HEK293 (cell line): ENCODE results near the gene ROPN1L.

Experiments used
- CTCF ChIA-PET: fragments of 350-600 bp; formaldehyde crosslinking; extraction: SDS; loops from one replicate; lab custom pipeline; 2021; ENCODE audit warnings: antibody characterized with exemption; lab: Yijun Ruan, JAX
- POLR2A ChIA-PET: fragments of 300-600 bp; formaldehyde crosslinking; extraction: SDS; loops from one replicate; lab custom pipeline; 2020; ENCODE audit warnings: antibody characterized with exemption, inconsistent platforms; lab: Yijun Ruan, JAX
- H3K27ac ChIP-seq: fragments of 200-500 bp; sonication (Bioruptor generic); 2 replicates; pipeline ENCODE4 v1.5.1; 2014; ENCODE audit warnings: low read depth, low read length, control low read depth, inconsistent platforms; ENCODE audit errors: extremely low read depth
- H3K36me3 ChIP-seq, 2 experiments: fragments of 200-500 bp in 1 of 2; sonication (Bioruptor generic) in 1 of 2; 1 replicate in 1 of 2; 2 replicates in 1 of 2; pipeline ENCODE4 v1.5.1; 2014 to 2017; ENCODE audit warnings: inconsistent platforms in 2 of 2, low read length in 2 of 2; ENCODE audit not compliant: control insufficient read depth in 2 of 2, insufficient read depth in 1 of 2
- H3K4me1 ChIP-seq: fragments of 200-500 bp; sonication (Bioruptor generic); 2 replicates; pipeline ENCODE4 v1.5.1; 2014; ENCODE audit warnings: mild to moderate bottlenecking, low read length, inconsistent platforms; ENCODE audit not compliant: control insufficient read depth, insufficient read depth
- H3K4me3 ChIP-seq: 2 replicates; pipeline ENCODE4 v1.5.1; 2011; ENCODE audit warnings: low read depth, mild to moderate bottlenecking, control low read depth, low read length, moderate library complexity
- H3K9me3 ChIP-seq: fragments of 200-500 bp; sonication (Bioruptor generic); 2 replicates; pipeline ENCODE4 v1.5.1; 2014; ENCODE audit warnings: low read depth, low read length, inconsistent platforms; ENCODE audit not compliant: control insufficient read depth, insufficient read depth
- IKZF3 ChIP-seq: fragments of 450-650 bp; IDR thresholded peaks from 2 replicates; pipeline ENCODE4 v1.5.0; 2018; ENCODE audit warnings: missing biosample characterization, mild to moderate bottlenecking, missing genetic modification characterization, moderate library complexity
- SCRT2 ChIP-seq: fragments of 450-650 bp; formaldehyde crosslinking; IDR thresholded peaks from 2 replicates; pipeline ENCODE4 v1.5.1; 2016; ENCODE audit warnings: missing biosample characterization, missing genetic modification characterization
- ZBTB48 ChIP-seq: fragments of 450-650 bp; formaldehyde crosslinking; IDR thresholded peaks from 2 replicates; pipeline ENCODE4 v1.5.1; 2016; ENCODE audit warnings: missing biosample characterization, missing genetic modification characterization
- ZBTB6 ChIP-seq: fragments of 450-650 bp; formaldehyde crosslinking; IDR thresholded peaks from 2 replicates; pipeline ENCODE4 v1.5.1; 2017; ENCODE audit warnings: missing biosample characterization, missing genetic modification characterization
- ZBTB8A ChIP-seq: fragments of 450-650 bp; formaldehyde crosslinking; IDR thresholded peaks from 2 replicates; pipeline ENCODE4 v1.5.1; 2016; ENCODE audit warnings: missing biosample characterization, missing genetic modification characterization
- ZIC2 ChIP-seq: fragments of 450-650 bp; formaldehyde crosslinking; IDR thresholded peaks from 2 replicates; pipeline ENCODE4 v1.5.1; 2016; ENCODE audit warnings: missing biosample characterization, missing genetic modification characterization
- ZNF175 ChIP-seq: fragments of 450-650 bp; formaldehyde crosslinking; IDR thresholded peaks from 2 replicates; pipeline ENCODE4 v1.5.1; 2016; ENCODE audit warnings: missing biosample characterization, missing genetic modification characterization
- ZNF202 ChIP-seq: fragments of 450-650 bp; formaldehyde crosslinking; IDR thresholded peaks from 2 replicates; pipeline ENCODE4 v1.5.1; 2016; ENCODE audit warnings: missing biosample characterization, missing genetic modification characterization, borderline replicate concordance
- ZNF354C ChIP-seq: fragments of 450-650 bp; formaldehyde crosslinking; IDR thresholded peaks from 2 replicates; pipeline ENCODE4 v1.5.1; 2016; ENCODE audit warnings: missing biosample characterization, missing genetic modification characterization, low read depth, borderline replicate concordance
- ZNF362 ChIP-seq: fragments of 450-650 bp; formaldehyde crosslinking; IDR thresholded peaks from 2 replicates; pipeline ENCODE4 v1.5.1; 2016; ENCODE audit warnings: missing biosample characterization, missing genetic modification characterization
- ZNF521 ChIP-seq: fragments of 450-650 bp; formaldehyde crosslinking; IDR thresholded peaks from 2 replicates; pipeline ENCODE4 v1.5.1; 2017; ENCODE audit warnings: missing biosample characterization, mild to moderate bottlenecking, missing genetic modification characterization
- ZNF530 ChIP-seq: fragments of 450-650 bp; formaldehyde crosslinking; IDR thresholded peaks from 2 replicates; pipeline ENCODE4 v1.5.1; 2016; ENCODE audit warnings: low read depth, missing biosample characterization, missing genetic modification characterization
- ZNF549 ChIP-seq: fragments of 450-650 bp; IDR thresholded peaks from 2 replicates; pipeline ENCODE4 v1.5.1; 2018; ENCODE audit warnings: missing biosample characterization, missing genetic modification characterization, mild to moderate bottlenecking, inconsistent platforms, moderate library complexity
- ZNF561 ChIP-seq: fragments of 450-650 bp; IDR thresholded peaks from 2 replicates; pipeline ENCODE4 v1.5.1; 2018; ENCODE audit warnings: missing biosample characterization, missing genetic modification characterization, borderline replicate concordance
- TF ChIP-seq, protein P1 (sequence below): fragments of 450-650 bp; formaldehyde crosslinking; IDR thresholded peaks from 2 replicates; pipeline ENCODE4 v1.5.1; 2017; ENCODE audit warnings: missing biosample characterization, missing genetic modification characterization

The ROPN1L gene

DNA sequence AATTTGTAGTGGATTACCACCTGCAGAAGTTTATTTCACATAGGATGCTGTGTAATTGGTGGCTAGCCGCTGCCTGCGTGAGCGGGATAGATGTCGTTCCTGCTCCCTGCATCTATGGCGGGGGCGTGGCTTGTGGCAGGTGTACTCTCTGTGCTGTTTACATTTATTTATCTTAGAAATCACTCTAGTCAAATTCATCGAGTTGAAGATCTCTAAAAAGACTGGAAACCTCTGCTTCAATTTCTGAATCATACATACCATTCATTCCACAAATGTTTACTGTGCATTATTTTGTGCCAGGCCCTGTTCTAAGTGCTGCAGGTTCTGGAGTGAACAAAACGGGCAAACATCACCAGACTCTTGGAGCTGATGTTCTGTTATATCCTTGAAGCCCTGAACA is 11.9 kb downstream of the ROPN1L start (continued):
- TF ChIP-seq ZNF175 (tag by site-specific recombination), result no peak
- TF ChIP-seq, protein P1, sequence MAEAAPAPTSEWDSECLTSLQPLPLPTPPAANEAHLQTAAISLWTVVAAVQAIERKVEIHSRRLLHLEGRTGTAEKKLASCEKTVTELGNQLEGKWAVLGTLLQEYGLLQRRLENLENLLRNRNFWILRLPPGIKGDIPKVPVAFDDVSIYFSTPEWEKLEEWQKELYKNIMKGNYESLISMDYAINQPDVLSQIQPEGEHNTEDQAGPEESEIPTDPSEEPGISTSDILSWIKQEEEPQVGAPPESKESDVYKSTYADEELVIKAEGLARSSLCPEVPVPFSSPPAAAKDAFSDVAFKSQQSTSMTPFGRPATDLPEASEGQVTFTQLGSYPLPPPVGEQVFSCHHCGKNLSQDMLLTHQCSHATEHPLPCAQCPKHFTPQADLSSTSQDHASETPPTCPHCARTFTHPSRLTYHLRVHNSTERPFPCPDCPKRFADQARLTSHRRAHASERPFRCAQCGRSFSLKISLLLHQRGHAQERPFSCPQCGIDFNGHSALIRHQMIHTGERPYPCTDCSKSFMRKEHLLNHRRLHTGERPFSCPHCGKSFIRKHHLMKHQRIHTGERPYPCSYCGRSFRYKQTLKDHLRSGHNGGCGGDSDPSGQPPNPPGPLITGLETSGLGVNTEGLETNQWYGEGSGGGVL (tag by site-specific recombination), result no peak
- no peak for TF ChIP-seq ZNF530 (tag by site-specific recombination)
- no peak for TF ChIP-seq ZNF549 (tag by site-specific recombination)

DNA sequence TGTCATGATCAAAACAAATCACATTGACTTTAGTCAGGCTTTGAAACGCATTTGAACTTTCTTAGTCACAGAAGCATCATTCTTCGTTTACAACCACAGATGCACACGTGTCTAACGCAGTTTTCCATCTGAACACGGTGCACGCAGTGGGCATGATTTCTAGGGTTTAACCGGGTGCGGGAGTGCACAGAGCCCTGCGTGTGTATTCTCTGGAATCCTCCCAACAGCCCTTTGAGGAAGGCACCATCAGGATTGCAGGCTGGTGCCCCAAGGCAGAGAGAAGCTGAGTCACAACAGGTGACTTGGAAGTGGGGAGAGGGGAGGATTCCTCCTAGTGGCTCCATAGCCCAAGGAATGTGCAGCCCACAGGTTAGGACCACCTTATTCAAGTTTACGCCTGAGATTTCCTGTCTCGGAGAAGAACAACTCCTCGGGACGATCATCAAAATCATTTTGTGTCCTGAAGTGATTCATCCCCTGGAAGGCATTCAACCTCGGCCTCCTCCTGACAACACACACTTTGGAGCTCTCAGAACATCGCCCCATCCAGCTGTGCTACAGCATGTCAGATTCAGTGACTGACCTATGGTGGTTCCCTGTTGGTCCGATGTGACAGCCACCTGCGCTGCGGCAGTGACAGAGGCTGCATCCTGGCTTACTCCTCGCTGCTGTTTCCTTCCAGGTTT is 13.1 kb downstream of the ROPN1L start:
- H3K4me3 ChIP-seq, result no peak overlapping the region
- no peaks in the 10 kb centered on the region for H3K9me3 ChIP-seq
- POLR2A ChIA-PET, result interaction anchor here (0.6 to 1.0 kb wide), 2 partner anchors 139 to 173 kb away, joined by 3 read pairs; no protein-coding TSS in a partner anchor
- no peak overlapping the region for H3K27ac ChIP-seq
- H3K4me1 ChIP-seq, result no peaks in the 10 kb centered on the region; the same call in 1 of the 2 replicates
- no peaks in the 10 kb centered on the region for H3K36me3 ChIP-seq
- TF ChIP-seq SCRT2 (0 out of 2 replicates have a peak, but pooled peaks have one; percentile 30), ZNF202 (no peak), ZIC2 (peak; percentile 31; the same call in 1 of the 2 replicates)
- CTCF ChIA-PET, result interaction anchor here (0.6 to 9.1 kb wide), 22 partner anchors 44 to 624 kb away, joined by 3 to 175 read pairs (median 5); no protein-coding TSS in a partner anchor

- CTCF ChIA-PET, result interaction anchor here (0.7 to 9.1 kb wide), 12 partner anchors 47 to 533 kb away, joined by 3 to 175 read pairs (median 4); no protein-coding TSS in a partner anchor
- TF ChIP-seq ZNF521 (tag by site-specific recombination) (no peak), ZBTB48 (tag by site-specific recombination) (no peak), ZNF362 (tag by site-specific recombination) (no peak), ZNF354C (tag by site-specific recombination) (no peak), ZNF561 (tag by site-specific recombination) (no peak), ZBTB6 (tag by site-specific recombination) (peak; percentile 66; the same call in 1 of the 2 replicates), ZBTB8A (tag by site-specific recombination) (no peak), IKZF3 (tag by site-specific recombination) (no peak)
- Histone ChIP-seq H3K36me3 (no peaks in the 10 kb centered on the region), H3K4me3 (no peak overlapping the region), H3K9me3 (no peaks in the 10 kb centered on the region), H3K27ac (no peak overlapping the region), H3K4me1 (no peaks in the 10 kb centered on the region; the same call in 1 of the 2 replicates)
- POLR2A ChIA-PET, result interaction anchor here (0.6 kb wide), 1 partner anchor 139 kb away, joined by 3 read pairs; no protein-coding TSS in a partner anchor
Measured at GRCh38 chr5:10455277-10455670, 13.6 kb downstream of the ROPN1L start.
